Psoas muscle (tissue), 8 donors: ENCODE data around the gene CDK5. TPM values are rescaled to one million over a fixed set of nuclear protein-coding genes. Genes with fewer than 3 reads are reported as not detected.
"Not testable (repeated sequence)": the region's sequence is repeated elsewhere in the genome, so short reads cannot be mapped to it uniquely, and the experiment has no call there.

Experiments used
- ATAC-seq, 4 donors: fragments of 200-7000 bp; cut with Tn5 transposase; one replicate each; pipeline ENCODE4 v1.9.1; 2020; ENCODE audit warnings: moderate library complexity in 3 of 4, mild to moderate bottlenecking in 2 of 4
- DNase-seq, 2 donors: peaks; one replicate each; pipeline ENCODE4 v3.0.0-alpha.2; 2020
- H3K27ac ChIP-seq: fragments of 200-600 bp; one replicate; pipeline ENCODE4 v1.8.0; 2022
- H3K27me3 ChIP-seq, 3 donors: fragments of 200-600 bp in 1 of 3; one replicate each; pipeline versions ENCODE4 v1.6.1 to v1.8.0; 2013 to 2022; ENCODE audit warnings: low read length in 2 of 3, mild to moderate bottlenecking in 2 of 3, moderate library complexity in 1 of 3; ENCODE audit not compliant: insufficient read depth in 3 of 3
- H3K36me3 ChIP-seq, 2 donors: fragments of 200-600 bp in 1 of 2; one replicate each; pipeline versions ENCODE4 v1.6.1 to v1.8.0; 2013 to 2022; ENCODE audit warnings: low read depth in 1 of 2, mild to moderate bottlenecking in 1 of 2, moderate library complexity in 1 of 2; ENCODE audit not compliant: insufficient read depth in 1 of 2
- H3K4me1 ChIP-seq: fragments of 200-600 bp; one replicate; pipeline ENCODE4 v1.8.0; 2022
- H3K4me3 ChIP-seq: fragments of 200-600 bp; one replicate; pipeline ENCODE4 v1.8.0; 2022; ENCODE audit warnings: mild to moderate bottlenecking
- H3K9me3 ChIP-seq: fragments of 200-600 bp; one replicate; pipeline ENCODE4 v1.8.0; 2022
- CTCF ChIP-seq: fragments of 200-600 bp; IDR thresholded peaks from one replicate; pipeline ENCODE4 v1.8.0; 2022; ENCODE audit warnings: antibody characterized with exemption
- WGBS, 3 donors: extraction: QIAGEN DNeasy Blood & Tissue Kit; methylation state at CpG; one replicate each; pipeline versions ENCODE4 v1.1.6 to v1.1.7; 2013; 5-methylcytosine and 5-hydroxymethylcytosine counted together
- intact Hi-C, 2 donors: fragments of 100-400 bp; cut with DNase I; formaldehyde crosslinking; loops; one replicate each; pipeline versions ENCODE4 v1.11.0 to v1.14.2; 2022
- polyA plus RNA-seq, 3 donors: library from polyadenylated mRNA; stranded (reverse); fragments of 200-250 nt; gene quantifications; one replicate each; pipeline ENCODE4 v1.2.3, GENCODE V29; 2013
- total RNA-seq, 4 donors: library from RNA; stranded (reverse); fragmentation: NEBNext Ultra II Directional in 2 of 4; extraction: Animal tissue kit (Norgen Biotek cat#: 25700) in 2 of 4; gene quantifications; one replicate each; pipeline versions ENCODE4 v1.2.1 to v1.2.4, GENCODE V29; 2021 to 2023
- donor health status: healthy with polysubstance abuse.
- donor health status: DM: no; HTN: no; CAD: no; lungs with moderate emphysema.
- donor health status: Bipolar disorder and iron deficiency.
- donor health status: healthy.
- donor health status: DM: yes; HTN: yes; CAD: no.
- donor health status: DM: no; HTN: no; CAD: no.
- donor health status: DM: no; HTN: no; CAD: no.
- donor health status: DM: yes; HTN: yes; CAD: no.

The CDK5 gene
- total and polyA plus RNA-seq, 7 donors = 3.8 to 15.2 (median 5.8) TPM

GRCh38 chr7:151013356-151013732 lies 44.4 kb downstream of the CDK5 start:
- DNase-seq (no peak), ATAC-seq (peak in 2 of 4 donors; percentile 8 to 20)
- WGBS, 3 donors = 19 to 29% (median 19%) methylated on average over 10 to 26 of the region's 26 CpGs
- Histone ChIP-seq H3K4me3 (peak overlapping the region; percentile 49), H3K36me3 (no peaks in the 10 kb centered on the region), H3K4me1 (peaks cover 6% of the 10 kb centered on the region), H3K27ac (no peak overlapping the region), H3K9me3 (no peaks in the 10 kb centered on the region), H3K27me3 (peaks cover 0 to 84% (median 21%) of the 10 kb centered on the region in 3 donors)
- no peak for TF ChIP-seq CTCF
- intact Hi-C loops = loop anchor here in 1 of 2 donors (5.0 kb wide), 1 partner anchor 99 kb away; no protein-coding TSS in a partner anchor

GRCh38 chr7:151012911-151013347 lies 44.8 kb downstream of the CDK5 start:
- 26 to 40% (median 27%) methylated on average over 23 of the region's 23 CpGs for WGBS, 3 donors
- peak in 1 of 4 donors; percentile 47 for ATAC-seq
- Histone ChIP-seq H3K9me3 (no peaks in the 10 kb centered on the region), H3K4me3 (no peak overlapping the region), H3K4me1 (peaks cover 3% of the 10 kb centered on the region), H3K27me3 (peaks cover 0 to 85% (median 21%) of the 10 kb centered on the region in 3 donors), H3K36me3 (no peaks in the 10 kb centered on the region), H3K27ac (no peak overlapping the region)
- no peak for DNase-seq
- peak; percentile 30 for TF ChIP-seq CTCF
- intact Hi-C loops = loop anchor here in 1 of 2 donors (1.0 to 5.0 kb wide), 2 partner anchors 40 to 99 kb away; no protein-coding TSS in a partner anchor

- Histone ChIP-seq H3K9me3 (no peaks in the 10 kb centered on the region), H3K36me3 (no peaks in the 10 kb centered on the region), H3K27ac (no peak overlapping the region), H3K27me3 (peaks cover 0 to 78% (median 21%) of the 10 kb centered on the region in 3 donors), H3K4me3 (no peak overlapping the region), H3K4me1 (no peaks in the 10 kb centered on the region)
- DNase-seq (no peak), ATAC-seq (no peak)
- WGBS, 3 donors = 70 to 79% (median 74%) methylated on average over 6 of the region's 6 CpGs
- intact Hi-C loops = loop anchor here in 1 of 2 donors (1.0 to 5.0 kb wide), 2 partner anchors 39 to 100 kb away; no protein-coding TSS in a partner anchor
- no peak for TF ChIP-seq CTCF
These were observed 45.5 kb downstream of the CDK5 start for GRCh38 chr7:151012031-151012692.

- not testable (repeated sequence) for H3K9me3 ChIP-seq, H3K36me3 ChIP-seq, H3K4me3 ChIP-seq, H3K4me1 ChIP-seq, DNase-seq, ATAC-seq, H3K27ac ChIP-seq
- peaks cover 0 to 73% (median 21%) of the 10 kb centered on the region in 3 donors for H3K27me3 ChIP-seq
- intact Hi-C loops = loop anchor here in 1 of 2 donors (1.0 to 5.0 kb wide), 2 partner anchors 38 to 101 kb away; no protein-coding TSS in a partner anchor
- 87 to 91% (median 88%) methylated on average over 12 of the region's 12 CpGs for WGBS, 3 donors
These were observed 46.1 kb downstream of the CDK5 start for GRCh38 chr7:151011616-151012015.

DNA sequence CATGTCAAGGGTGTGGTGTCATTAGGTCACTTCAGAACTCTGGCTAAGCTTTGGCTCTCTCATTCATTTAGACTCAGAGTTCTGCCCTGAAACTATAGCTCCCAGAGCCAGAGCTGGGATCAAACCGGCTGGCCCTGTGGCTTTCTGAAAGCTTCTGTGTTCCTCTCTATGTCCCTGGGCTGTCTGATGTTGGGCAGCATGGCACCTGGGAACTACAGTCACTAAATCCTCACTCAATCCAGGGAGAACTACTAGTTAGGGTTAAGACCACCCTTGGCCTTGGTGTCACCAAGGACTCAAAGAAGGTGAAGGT lies 46.6 kb downstream of the CDK5 start:
- no peaks in the 10 kb centered on the region for H3K4me1 ChIP-seq
- intact Hi-C loops = loop anchor here in 1 of 2 donors (5.0 kb wide), 1 partner anchor 101 kb away; no protein-coding TSS in a partner anchor

More for the DNA sequence above, 46.6 kb downstream of the CDK5 start:
- no peaks in the 10 kb centered on the region for H3K36me3 ChIP-seq
- DNase-seq (no peak), ATAC-seq (no peak)
- H3K27me3 ChIP-seq = peaks cover 0 to 67% (median 21%) of the 10 kb centered on the region in 3 donors
- no peaks in the 10 kb centered on the region for H3K9me3 ChIP-seq
- TF ChIP-seq CTCF = no peak
- 42 to 60% (median 58%) methylated on average over 1 of the region's 1 CpG for WGBS, 3 donors
- no peak overlapping the region for H3K4me3 ChIP-seq
- no peak overlapping the region for H3K27ac ChIP-seq
